HEK293 (cell line): Measurements from ENCODE around the gene SRSF12.

Source experiments
- CTCF ChIA-PET: fragments of 350-600 bp; formaldehyde crosslinking; extraction: SDS; loops from one replicate; lab custom pipeline; 2021; ENCODE audit warnings: antibody characterized with exemption; lab: Yijun Ruan, JAX
- POLR2A ChIA-PET: fragments of 300-600 bp; formaldehyde crosslinking; extraction: SDS; loops from one replicate; lab custom pipeline; 2020; ENCODE audit warnings: antibody characterized with exemption, inconsistent platforms; lab: Yijun Ruan, JAX
- H3K27ac ChIP-seq: fragments of 200-500 bp; sonication (Bioruptor generic); 2 replicates; pipeline ENCODE4 v1.5.1; 2014; ENCODE audit warnings: low read depth, low read length, control low read depth, inconsistent platforms; ENCODE audit errors: extremely low read depth
- H3K36me3 ChIP-seq, 2 experiments: fragments of 200-500 bp in 1 of 2; sonication (Bioruptor generic) in 1 of 2; 1 replicate in 1 of 2; 2 replicates in 1 of 2; pipeline ENCODE4 v1.5.1; 2014 to 2017; ENCODE audit warnings: inconsistent platforms in 2 of 2, low read length in 2 of 2; ENCODE audit not compliant: control insufficient read depth in 2 of 2, insufficient read depth in 1 of 2
- H3K4me1 ChIP-seq: fragments of 200-500 bp; sonication (Bioruptor generic); 2 replicates; pipeline ENCODE4 v1.5.1; 2014; ENCODE audit warnings: mild to moderate bottlenecking, low read length, inconsistent platforms; ENCODE audit not compliant: control insufficient read depth, insufficient read depth
- H3K4me3 ChIP-seq: 2 replicates; pipeline ENCODE4 v1.5.1; 2011; ENCODE audit warnings: low read depth, mild to moderate bottlenecking, control low read depth, low read length, moderate library complexity
- H3K9me3 ChIP-seq: fragments of 200-500 bp; sonication (Bioruptor generic); 2 replicates; pipeline ENCODE4 v1.5.1; 2014; ENCODE audit warnings: low read depth, low read length, inconsistent platforms; ENCODE audit not compliant: control insufficient read depth, insufficient read depth
- BCL11B ChIP-seq: fragments of 450-650 bp; formaldehyde crosslinking; IDR thresholded peaks from 2 replicates; pipeline ENCODE4 v1.5.1; 2016; ENCODE audit warnings: low read depth, missing biosample characterization, missing genetic modification characterization
- GLI2 ChIP-seq: fragments of 450-650 bp; formaldehyde crosslinking; IDR thresholded peaks from 2 replicates; pipeline ENCODE4; 2017; ENCODE audit warnings: missing biosample characterization, missing genetic modification characterization, low read depth, borderline replicate concordance
- GLI4 ChIP-seq: fragments of 450-650 bp; formaldehyde crosslinking; IDR thresholded peaks from 2 replicates; pipeline ENCODE4 v1.5.1; 2016; ENCODE audit warnings: missing biosample characterization, missing genetic modification characterization
- KLF10 ChIP-seq: fragments of 450-650 bp; IDR thresholded peaks from 2 replicates; pipeline ENCODE4 v1.5.1; 2018; ENCODE audit warnings: missing biosample characterization, mild to moderate bottlenecking, missing genetic modification characterization
- PRDM6 ChIP-seq: fragments of 450-650 bp; formaldehyde crosslinking; IDR thresholded peaks from 2 replicates; pipeline ENCODE4 v1.5.1; 2017; ENCODE audit warnings: missing biosample characterization, missing genetic modification characterization
- SP3 ChIP-seq: fragments of 450-650 bp; formaldehyde crosslinking; IDR thresholded peaks from 2 replicates; pipeline ENCODE4 v1.5.1; 2016; ENCODE audit warnings: missing biosample characterization, missing genetic modification characterization
- TRIM28 ChIP-seq: IDR thresholded peaks from 2 replicates; pipeline ENCODE4 v1.6.1; 2011; ENCODE audit warnings: low read length, control low read depth, borderline replicate concordance
- ZBTB10 ChIP-seq: fragments of 450-650 bp; formaldehyde crosslinking; IDR thresholded peaks from 2 replicates; pipeline ENCODE4 v1.5.1; 2016; ENCODE audit warnings: missing biosample characterization, missing genetic modification characterization
- ZBTB26 ChIP-seq: fragments of 450-650 bp; formaldehyde crosslinking; optimal IDR thresholded peaks from 2 replicates; pipeline ENCODE3; 2016; ENCODE audit warnings: missing biosample characterization, mild to moderate bottlenecking, missing genetic modification characterization
- ZBTB8A ChIP-seq: fragments of 450-650 bp; formaldehyde crosslinking; IDR thresholded peaks from 2 replicates; pipeline ENCODE4 v1.5.1; 2016; ENCODE audit warnings: missing biosample characterization, missing genetic modification characterization
- ZFP3 ChIP-seq: fragments of 450-650 bp; formaldehyde crosslinking; IDR thresholded peaks from 2 replicates; pipeline ENCODE4 v1.5.1; 2016; ENCODE audit warnings: low read depth, missing biosample characterization, missing genetic modification characterization
- ZNF10 ChIP-seq: fragments of 450-650 bp; formaldehyde crosslinking; IDR thresholded peaks from 2 replicates; pipeline ENCODE4 v1.5.1; 2017; ENCODE audit warnings: missing biosample characterization, missing genetic modification characterization
- ZNF114 ChIP-seq: fragments of 450-650 bp; formaldehyde crosslinking; IDR thresholded peaks from 2 replicates; pipeline ENCODE4 v1.5.0; 2017; ENCODE audit warnings: missing biosample characterization, missing genetic modification characterization
- ZNF18 ChIP-seq: fragments of 450-650 bp; formaldehyde crosslinking; IDR thresholded peaks from 2 replicates; pipeline ENCODE4 v1.5.1; 2016; ENCODE audit warnings: missing biosample characterization, missing genetic modification characterization
- ZNF335 ChIP-seq: fragments of 450-650 bp; formaldehyde crosslinking; conservative IDR thresholded peaks from 2 replicates; pipeline ENCODE4 v1.5.1; 2016; ENCODE audit warnings: missing biosample characterization, missing genetic modification characterization
- ZNF366 ChIP-seq: fragments of 450-650 bp; formaldehyde crosslinking; conservative IDR thresholded peaks from 2 replicates; pipeline ENCODE4 v1.5.1; 2016; ENCODE audit warnings: missing biosample characterization, missing genetic modification characterization
- ZNF398 ChIP-seq: fragments of 450-650 bp; formaldehyde crosslinking; IDR thresholded peaks from 2 replicates; pipeline ENCODE4 v1.5.1; 2017; ENCODE audit warnings: missing biosample characterization, missing genetic modification characterization
- ZNF561 ChIP-seq: fragments of 450-650 bp; IDR thresholded peaks from 2 replicates; pipeline ENCODE4 v1.5.1; 2018; ENCODE audit warnings: missing biosample characterization, missing genetic modification characterization, borderline replicate concordance
- ZNF677 ChIP-seq: fragments of 450-650 bp; IDR thresholded peaks from 2 replicates; pipeline ENCODE4 v1.5.0; 2018; ENCODE audit warnings: missing biosample characterization, mild to moderate bottlenecking, missing genetic modification characterization, moderate library complexity
- ZNF692 ChIP-seq: fragments of 450-650 bp; formaldehyde crosslinking; IDR thresholded peaks from 2 replicates; pipeline ENCODE4 v1.5.1; 2016; ENCODE audit warnings: missing biosample characterization, missing genetic modification characterization
- ZNF837 ChIP-seq: fragments of 450-650 bp; formaldehyde crosslinking; IDR thresholded peaks from 2 replicates; pipeline ENCODE4 v1.5.1; 2016; ENCODE audit warnings: missing biosample characterization, missing genetic modification characterization
- ZSCAN30 ChIP-seq: fragments of 450-650 bp; IDR thresholded peaks from 2 replicates; pipeline ENCODE4 v1.5.1; 2018; ENCODE audit warnings: missing biosample characterization, mild to moderate bottlenecking, missing genetic modification characterization, moderate library complexity
- ZSCAN5A ChIP-seq: fragments of 450-650 bp; formaldehyde crosslinking; IDR thresholded peaks from 2 replicates; pipeline ENCODE4 v1.5.1; 2016; ENCODE audit warnings: missing biosample characterization, missing genetic modification characterization

Gene SRSF12

GRCh38 chr6:89117211-89118108 is at the start of gene SRSF12:
Gene SRSF12, minus strand, starts transcription at chr6:89118071. Its CDS starts 184 bp downstream, at chr6:89117887.
- H3K4me3 ChIP-seq = peak within 1 kb of the TSS; percentile 58
- peak within 1 kb of the TSS; percentile 65; the same call in 1 of the 2 replicates for H3K27ac ChIP-seq
- POLR2A ChIA-PET = interaction anchor here (0.5 to 5.7 kb wide), 12 partner anchors 13 to 521 kb away, joined by 3 to 84 read pairs (median 4); partner anchors contain the start of genes LYRM2, PM20D2, PNRC1 and RNGTT
- no peaks in the 10 kb centered on the region for H3K9me3 ChIP-seq
- peaks cover 5 to 7% of the 10 kb centered on the region in 2 experiments; a peak in 2 of 3 replicates for H3K36me3 ChIP-seq
- CTCF ChIA-PET = interaction anchor here (0.6 to 3.9 kb wide), 8 partner anchors 15 to 1719 kb away, joined by 3 to 28 read pairs (median 4); no protein-coding TSS in a partner anchor
- H3K4me1 ChIP-seq = peaks cover 3% of the 10 kb centered on the region; the same call in 1 of the 2 replicates
- TF ChIP-seq ZBTB10 (tag by site-specific recombination) = no peak
- peak; percentile 69; the same call in 1 of the 2 replicates for TF ChIP-seq ZSCAN30 (tag by site-specific recombination)
- peak; percentile 51; the same call in 1 of the 2 replicates for TF ChIP-seq ZNF561 (tag by site-specific recombination)
- TF ChIP-seq TRIM28 = no peak
- no peak for TF ChIP-seq ZNF18 (tag by site-specific recombination)
- TF ChIP-seq ZNF677 (tag by site-specific recombination) = 0 out of 2 replicates have a peak, but pooled peaks have one; percentile 62
- TF ChIP-seq ZNF398 = peak; percentile 18; the same call in 1 of the 2 replicates
- no peak for TF ChIP-seq GLI4 (tag by site-specific recombination)
- TF ChIP-seq ZNF10 (tag by site-specific recombination) = no peak; the same call in 1 of the 2 replicates
- TF ChIP-seq ZFP3 (tag by site-specific recombination) = no peak
- no peak for TF ChIP-seq ZNF692 (tag by site-specific recombination)
- TF ChIP-seq ZSCAN5A (tag by site-specific recombination) = no peak
- no peak for TF ChIP-seq BCL11B (tag by site-specific recombination)
- TF ChIP-seq ZNF366 (tag by site-specific recombination) = no peak
- no peak for TF ChIP-seq PRDM6 (tag by site-specific recombination)
- TF ChIP-seq KLF10 (tag by site-specific recombination) = 0 out of 2 replicates have a peak, but pooled peaks have one; percentile 33
- TF ChIP-seq ZBTB26 (tag by site-specific recombination) = peak; percentile 95
- TF ChIP-seq ZNF837 (tag by site-specific recombination) = no peak
- peak; percentile 19 for TF ChIP-seq SP3 (tag by site-specific recombination)
- TF ChIP-seq ZNF114 (tag by site-specific recombination) = no peak
- TF ChIP-seq ZBTB8A = peak; percentile 46; the same call in 1 of the 2 replicates
- TF ChIP-seq ZNF335 (tag by site-specific recombination) = peak; percentile 87
- no peak for TF ChIP-seq GLI2 (tag by site-specific recombination)
